ENCODE results near the gene PI4KB. TPM values are rescaled to one million over a fixed set of nuclear protein-coding genes. Genes with fewer than 3 reads are reported as not detected.

Gene PI4KB
- total and polyA plus RNA-seq, 9 of the 15 experiments (the other 6 are each of a cell fraction or from before 2014, with no cell fraction given), result 3.1 to 65.4 (median 45.1) TPM

- no peak for TF ChIP-seq CREBBP (IDR thresholded peaks at IDR 0.05; ENCODE audit: low read depth, low read length)
- TF ChIP-seq TSHZ1 (CRISPR knock-in tag; IDR thresholded peaks at IDR 0.05), result no peak
- peak in 1 of 2 experiments; percentile 83 for TF ChIP-seq E2F6 (IDR thresholded peaks at IDR 0.05; ENCODE audit: borderline replicate concordance in 1 of 2, extremely low read depth in 1 of 2, insufficient read depth in 1 of 2, insufficient read length in 1 of 2, low read depth in 1 of 2, low read length in 1 of 2, poor library complexity in 1 of 2, severe bottlenecking in 1 of 2)
- TF ChIP-seq PKNOX1 (IDR thresholded peaks at IDR 0.05), result 0 out of 2 replicates have a peak, but pooled peaks have one; percentile 4
- no peak for TF ChIP-seq U2AF2 (optimal IDR thresholded peaks at IDR 0.05; ENCODE audit: low read depth, low read length)
- TF ChIP-seq CHD2 (IDR thresholded peaks at IDR 0.05; ENCODE audit: low read depth, low read length), result peak; percentile 52; the same call in 1 of the 2 replicates
- TF ChIP-seq GMEB1 (CRISPR knock-in tag; IDR thresholded peaks at IDR 0.05), result no peak
- TF ChIP-seq BCLAF1 (IDR thresholded peaks at IDR 0.05; ENCODE audit: borderline replicate concordance in 1 of 2, control insufficient read depth in 1 of 2, low read depth in 2 of 2, low read length in 1 of 2), result no peak
- TF ChIP-seq ZNF639 (CRISPR knock-in tag; conservative IDR thresholded peaks at IDR 0.05 in 1 of 2, IDR thresholded peaks at IDR 0.05 in 1 of 2), result peak in 1 of 2 experiments; percentile 45; a peak in 1 of 4 replicates
- no peak for TF ChIP-seq ZFP30 (CRISPR knock-in tag; IDR thresholded peaks at IDR 0.05; ENCODE audit: borderline replicate concordance)
- peak; percentile 92 for TF ChIP-seq L3MBTL2 (IDR thresholded peaks at IDR 0.05)
- no peak; the same call in 1 of the 2 replicates for TF ChIP-seq ZBED1 (IDR thresholded peaks at IDR 0.05)
Observed at GRCh38 chr1:151346769-151347522, 19.7 kb upstream of the PI4KB start, which contains the start of gene RFX5 (continued).
